Measurements from ENCODE around the gene UBTF. TPM values are rescaled to one million over a fixed set of nuclear protein-coding genes. Genes with fewer than 3 reads are reported as not detected.

UBTF gene
- total and polyA plus RNA-seq, 2 of the 4 experiments (the other 2 are of a cell fraction): 29.7 to 42.1 TPM

GRCh38 chr17:44212507-44213402 is 6.7 kb downstream of the UBTF start (continued):
- no peak for TF ChIP-seq USF2 (IDR thresholded peaks at IDR 0.05; ENCODE audit: low read depth, low read length)
- TF ChIP-seq BHLHE40 (IDR thresholded peaks at IDR 0.05; ENCODE audit: low read depth, low read length): no peak

Measured in IMR-90 (cell line).